HUES6 (cell line): ENCODE results near the gene BCL2A1.
"Not testable (repeated sequence)": the region's sequence is repeated elsewhere in the genome, so short reads cannot be mapped to it uniquely, and the experiment has no call there.

Experiments
- H3K27ac ChIP-seq: 2 replicates; pipeline ENCODE4 v1.7.0; 2013; ENCODE audit warnings: low read depth, mild to moderate bottlenecking, low read length, inconsistent platforms
- H3K27me3 ChIP-seq: 2 replicates; pipeline ENCODE4 v1.6.1; 2013; ENCODE audit warnings: low read length; ENCODE audit not compliant: control insufficient read depth, insufficient read depth
- H3K36me3 ChIP-seq: 2 replicates; pipeline ENCODE4 v1.6.1; 2013; ENCODE audit warnings: low read length; ENCODE audit not compliant: control insufficient read depth, insufficient read depth
- H3K4me1 ChIP-seq: 2 replicates; pipeline ENCODE4 v1.6.1; 2013; ENCODE audit warnings: low read length; ENCODE audit not compliant: control insufficient read depth, insufficient read depth
- H3K4me3 ChIP-seq: 2 replicates; pipeline ENCODE4 v1.5.1; 2013; ENCODE audit warnings: low read depth, low read length
- H3K9ac ChIP-seq: one replicate; pipeline ENCODE4 v1.6.1; 2013; ENCODE audit warnings: mild to moderate bottlenecking, low read length
- H3K9me3 ChIP-seq: 2 replicates; pipeline ENCODE4 v1.6.1; 2013; ENCODE audit warnings: low read depth, low read length; ENCODE audit not compliant: control insufficient read depth, insufficient read depth

Gene BCL2A1

DNA sequence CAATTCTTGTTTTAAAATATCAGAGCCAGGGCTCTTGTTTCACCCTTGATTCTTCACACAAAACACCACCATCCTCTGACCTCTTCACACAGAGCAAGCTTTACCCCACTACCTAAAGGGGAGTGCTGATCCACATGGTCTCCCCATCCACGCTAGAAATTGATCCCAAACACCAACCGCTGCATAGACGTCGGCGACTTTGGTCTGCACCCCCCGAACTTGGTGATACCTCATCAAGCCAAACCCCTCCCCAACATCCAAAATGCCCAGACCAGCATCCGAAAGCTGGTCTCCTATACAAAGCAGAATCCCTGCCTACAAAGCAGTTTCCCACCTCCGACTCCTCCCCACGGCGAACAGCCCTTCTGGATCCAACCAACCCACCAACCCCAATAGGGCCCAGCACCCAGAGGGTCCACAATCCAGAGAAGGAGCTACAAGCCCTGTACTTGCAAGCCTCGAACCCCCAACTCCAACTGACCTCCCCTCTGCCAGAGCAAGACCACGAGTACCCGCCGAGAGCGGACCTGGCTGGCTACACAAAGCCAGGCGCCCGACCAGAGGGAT, 48.4 kb downstream of the BCL2A1 start:
- Histone ChIP-seq H3K9ac (peak overlapping the region; percentile 77), H3K4me1 (no peaks in the 10 kb centered on the region), H3K27ac (0 out of 2 replicates have a peak overlapping the region, but pooled peaks have one; percentile 96), H3K27me3 (no peaks in the 10 kb centered on the region), H3K9me3 (peaks cover 49% of the 10 kb centered on the region), H3K4me3 (peak overlapping the region; percentile 99), H3K36me3 (peaks cover 36% of the 10 kb centered on the region)

DNA sequence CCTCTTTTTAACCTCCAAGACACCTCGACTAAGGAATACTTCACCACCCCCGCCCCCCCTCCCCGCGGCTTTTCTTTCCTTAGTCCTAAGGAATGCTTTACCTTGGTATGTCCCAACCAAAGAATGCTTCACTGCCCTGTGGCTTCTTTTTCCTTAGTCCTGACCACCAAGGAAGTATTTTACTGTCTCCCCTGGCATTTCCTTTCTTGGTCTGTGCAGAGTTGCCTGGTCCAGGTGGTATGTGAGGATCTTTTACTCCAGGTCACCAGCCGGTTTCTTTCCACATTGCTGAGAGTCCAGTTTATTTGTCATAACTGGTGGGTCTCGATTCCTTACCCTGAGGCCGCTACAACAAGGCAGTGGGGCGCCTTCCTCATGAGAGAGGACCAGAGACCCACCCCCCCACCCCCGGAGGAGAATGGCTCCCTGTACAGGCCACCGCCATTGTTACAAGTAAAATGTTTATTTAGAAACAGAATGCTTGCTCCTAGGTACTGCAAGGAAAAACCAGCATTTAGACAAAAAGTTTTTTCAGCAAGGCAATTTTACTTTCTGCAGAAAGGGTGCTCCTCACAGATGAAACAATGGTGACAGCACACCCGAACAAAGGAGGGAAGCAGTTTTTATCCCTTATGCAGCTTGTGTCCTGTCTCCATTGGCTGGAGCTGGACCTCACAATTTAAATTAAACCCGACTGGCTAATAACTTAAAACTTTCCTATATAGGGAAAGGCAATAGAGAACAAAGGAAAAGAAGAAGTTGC, 51.1 kb downstream of the BCL2A1 start:
- H3K4me3 ChIP-seq: no peak overlapping the region
- H3K9me3 ChIP-seq: peaks cover 73% of the 10 kb centered on the region
- H3K27ac ChIP-seq: no peak overlapping the region
- no peaks in the 10 kb centered on the region for H3K4me1 ChIP-seq
- H3K9ac ChIP-seq: no peak overlapping the region
- peaks cover 57% of the 10 kb centered on the region for H3K36me3 ChIP-seq
- no peaks in the 10 kb centered on the region for H3K27me3 ChIP-seq

DNA sequence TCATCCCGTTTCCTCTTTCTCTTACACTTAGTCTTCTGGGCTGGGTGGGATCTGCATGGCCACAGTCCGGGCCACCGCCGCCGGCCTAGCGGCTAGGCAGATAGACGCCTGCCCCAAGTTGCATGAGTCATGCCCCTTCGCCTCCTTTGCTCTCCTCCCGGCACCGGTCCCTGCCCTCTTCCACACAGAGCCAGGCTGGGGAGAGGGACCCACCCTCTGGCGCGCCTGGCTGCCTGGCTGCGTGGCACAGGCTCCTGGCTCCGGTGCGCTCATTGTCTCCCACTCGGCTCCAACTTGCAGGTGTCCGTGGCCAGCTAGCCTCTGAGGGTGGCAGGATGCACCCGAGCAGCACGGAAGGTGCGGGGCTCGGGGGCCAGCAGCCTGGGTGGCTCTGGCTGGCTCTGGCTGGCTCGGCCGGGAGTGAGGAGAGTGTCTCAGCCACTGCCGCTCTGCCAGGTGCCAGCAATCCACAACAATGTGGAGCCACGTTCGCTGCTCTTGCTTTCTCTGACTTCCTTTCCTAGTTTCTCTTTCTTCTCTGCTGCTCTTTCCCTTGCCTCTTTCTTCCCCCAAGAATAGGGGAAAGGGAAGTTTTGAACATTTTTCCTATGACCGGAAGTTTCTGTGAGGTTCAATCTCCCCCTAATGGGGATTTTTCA, 51.8 kb downstream of the BCL2A1 start:
- H3K36me3 ChIP-seq: peaks cover 64% of the 10 kb centered on the region
- H3K27ac ChIP-seq: no peak overlapping the region
- H3K9me3 ChIP-seq: peaks cover 74% of the 10 kb centered on the region
- H3K27me3 ChIP-seq: no peaks in the 10 kb centered on the region
- no peaks in the 10 kb centered on the region for H3K4me1 ChIP-seq
- no peak overlapping the region for H3K4me3 ChIP-seq
- no peak overlapping the region for H3K9ac ChIP-seq

DNA sequence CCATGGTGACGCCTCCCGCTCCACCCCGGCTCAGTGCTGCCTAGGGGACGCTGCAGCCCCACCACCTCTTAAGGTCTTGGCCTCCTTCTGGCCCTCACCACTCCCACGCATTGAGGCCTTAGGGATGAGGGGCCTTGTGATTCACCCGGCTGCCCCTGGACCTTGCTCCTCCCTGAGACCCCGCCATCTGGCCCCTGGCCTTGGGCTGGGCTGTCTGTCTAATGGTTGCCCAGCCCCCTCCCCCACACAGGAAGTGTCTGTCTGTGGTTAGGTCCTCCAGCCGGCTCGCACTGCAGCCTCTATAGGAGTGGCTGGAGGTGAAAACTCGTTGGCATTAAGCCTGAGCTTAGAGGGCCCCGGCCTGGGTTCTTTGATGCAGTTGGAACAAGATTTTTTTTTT, 52.7 kb downstream of the BCL2A1 start:
- Histone ChIP-seq H3K4me1 (no peaks in the 10 kb centered on the region), H3K4me3 (no peak overlapping the region), H3K27ac (no peak overlapping the region), H3K36me3 (peaks cover 70% of the 10 kb centered on the region), H3K9ac (no peak overlapping the region), H3K27me3 (no peaks in the 10 kb centered on the region), H3K9me3 (peaks cover 75% of the 10 kb centered on the region)

DNA sequence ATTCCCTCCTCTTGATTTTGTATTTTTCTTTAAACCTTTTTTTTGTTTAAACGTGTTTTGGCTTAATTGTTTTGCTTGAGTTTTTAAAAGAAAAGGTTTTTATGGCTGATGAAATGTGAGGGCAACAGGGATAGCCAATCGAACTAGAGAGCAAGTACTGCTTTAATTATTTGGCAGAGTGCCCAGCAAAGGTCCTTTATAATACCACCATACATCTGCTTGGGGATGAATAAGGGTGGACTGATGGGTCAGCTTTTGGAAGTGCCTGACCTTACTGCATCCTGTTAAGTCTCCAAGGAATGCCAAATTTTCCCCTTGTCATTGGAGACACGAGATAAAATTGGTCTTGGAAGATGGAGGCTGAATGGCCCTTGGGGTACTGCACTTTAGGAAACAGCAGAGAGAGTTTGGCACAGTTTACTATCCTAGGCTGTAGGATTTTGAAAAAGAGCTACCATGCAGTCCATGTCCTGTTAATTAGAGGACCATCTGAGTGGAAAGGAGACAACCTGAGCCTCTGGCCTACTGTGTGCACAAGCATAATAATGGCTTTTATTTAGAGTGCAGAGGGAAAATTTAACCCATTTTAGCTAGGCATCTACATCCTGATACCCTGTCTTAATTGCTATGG, 54.4 kb downstream of the BCL2A1 start:
- H3K36me3 ChIP-seq: peaks cover 78% of the 10 kb centered on the region
- H3K4me3 ChIP-seq: no peak overlapping the region
- no peaks in the 10 kb centered on the region for H3K27me3 ChIP-seq
- H3K9me3 ChIP-seq: peaks cover 74% of the 10 kb centered on the region
- H3K27ac ChIP-seq: no peak overlapping the region
- no peaks in the 10 kb centered on the region for H3K4me1 ChIP-seq
- H3K9ac ChIP-seq: no peak overlapping the region

DNA sequence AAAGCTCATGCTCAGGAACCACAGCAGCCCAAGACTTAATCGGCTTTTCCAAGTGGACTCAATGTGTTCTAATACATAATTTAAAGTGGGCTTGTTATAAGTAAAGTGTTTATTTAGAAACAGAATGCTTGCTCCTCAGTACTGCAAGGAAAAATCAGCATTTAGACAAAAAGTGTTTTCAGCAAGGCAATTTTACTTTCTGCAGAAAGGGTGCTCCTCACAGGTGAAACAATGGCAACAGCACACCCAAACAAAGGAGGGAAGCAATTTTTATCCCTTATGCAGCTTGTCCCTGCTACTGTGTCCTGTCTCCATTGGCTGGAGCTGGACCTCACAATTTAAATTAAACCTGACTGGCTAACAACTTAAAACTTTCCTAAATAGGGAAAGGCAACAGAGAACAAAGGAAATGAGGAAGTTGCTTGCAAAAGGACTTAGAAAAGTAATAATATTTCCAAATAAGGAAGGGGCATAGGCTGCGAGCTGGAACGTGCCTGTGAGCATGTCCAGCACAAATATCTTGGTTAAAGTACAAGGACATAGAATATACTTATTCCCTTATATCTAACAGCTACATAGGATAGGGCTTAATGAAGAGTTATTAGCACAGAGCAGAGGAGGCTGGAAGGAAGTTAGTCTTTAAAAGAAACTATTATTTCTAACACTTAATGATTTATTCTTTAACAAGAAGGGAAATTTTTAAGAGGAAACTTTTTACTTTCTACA, 55.1 kb downstream of the BCL2A1 start:
- peaks cover 74% of the 10 kb centered on the region for H3K9me3 ChIP-seq
- H3K36me3 ChIP-seq: peaks cover 73% of the 10 kb centered on the region

DNA sequence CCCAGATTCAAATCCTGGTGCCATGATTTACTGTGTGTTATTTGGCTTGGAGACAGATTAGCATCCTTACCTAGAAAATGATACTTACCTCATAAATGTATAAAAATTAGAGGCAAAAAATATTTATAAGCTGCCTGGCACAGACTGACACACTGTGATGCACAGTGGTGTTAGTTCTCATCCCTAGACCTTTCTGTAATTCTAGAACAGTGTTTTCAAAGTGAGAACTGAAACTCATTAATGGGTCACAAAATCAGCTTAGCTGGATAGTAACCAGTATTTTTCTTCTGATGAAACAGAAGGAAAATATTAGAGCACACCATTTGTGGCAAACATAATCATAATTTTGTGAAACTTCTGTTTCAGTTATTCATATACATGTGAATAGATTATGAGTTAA, 56.3 kb downstream of the BCL2A1 start:
- H3K36me3 ChIP-seq: peaks cover 64% of the 10 kb centered on the region
- peaks cover 68% of the 10 kb centered on the region for H3K9me3 ChIP-seq
- H3K27ac ChIP-seq: no peak overlapping the region
- H3K4me1 ChIP-seq: no peaks in the 10 kb centered on the region
- H3K4me3 ChIP-seq: no peak overlapping the region
- no peaks in the 10 kb centered on the region for H3K27me3 ChIP-seq
- no peak overlapping the region for H3K9ac ChIP-seq

More for the DNA sequence above, 55.1 kb downstream of the BCL2A1 start:
- not testable (repeated sequence) for H3K27ac ChIP-seq, H3K4me1 ChIP-seq, H3K9ac ChIP-seq, H3K27me3 ChIP-seq, H3K4me3 ChIP-seq
